T-helper 1 cell treated with Interleukin-12 subunit alpha and Interleukin-12 subunit beta and Interleukin-4 antibody, amounts not matched to agents 30 μg/mL and 1 μg/mL, for 36 hours (primary cell): Measurements from ENCODE around the gene CC2D2A.
A peak's percentile ranks its signal among the peaks of the same experiment; 100 is the strongest.

Experiments
- H3K27ac Mint-ChIP-seq: one replicate; pipeline ENCODE4 v1.8.0; 2021; ENCODE audit warnings: mild to moderate bottlenecking, mixed read lengths
- H3K27me3 Mint-ChIP-seq: one replicate; pipeline ENCODE4 v1.8.0; 2021; ENCODE audit warnings: low read depth, mixed read lengths
- H3K36me3 Mint-ChIP-seq: one replicate; pipeline ENCODE4 v1.8.0; 2021; ENCODE audit warnings: low read depth, mixed read lengths
- H3K4me1 Mint-ChIP-seq: one replicate; pipeline ENCODE4 v1.8.0; 2021; ENCODE audit warnings: low read depth, mixed read lengths
- H3K4me3 Mint-ChIP-seq: one replicate; pipeline ENCODE4 v1.8.0; 2021; ENCODE audit warnings: mild to moderate bottlenecking, moderate library complexity, mixed read lengths
- H3K9me3 Mint-ChIP-seq: one replicate; pipeline ENCODE4 v1.8.0; 2021; ENCODE audit warnings: mixed read lengths

Gene CC2D2A

GRCh38 chr4:15469402-15470127 lies at the start of gene CC2D2A:
Gene CC2D2A, plus strand, starts transcription at chr4:15469882. Its CDS starts 6,051 bp downstream, at chr4:15475933.
- Mint-ChIP-seq H3K36me3 (no peaks in the 10 kb centered on the region), H3K27ac (no peak within 1 kb of the TSS), H3K9me3 (no peaks in the 10 kb centered on the region), H3K4me1 (peaks cover 3% of the 10 kb centered on the region), H3K27me3 (no peaks in the 10 kb centered on the region), H3K4me3 (no peak within 1 kb of the TSS)

GRCh38 chr4:15420642-15421041 lies 49.0 kb upstream of the CC2D2A start:
- Mint-ChIP-seq H3K4me3 (no peak overlapping the region), H3K27me3 (no peaks in the 10 kb centered on the region), H3K27ac (no peak overlapping the region), H3K36me3 (no peaks in the 10 kb centered on the region), H3K9me3 (no peaks in the 10 kb centered on the region), H3K4me1 (peaks cover 20% of the 10 kb centered on the region)

- Mint-ChIP-seq H3K4me1 (peaks cover 20% of the 10 kb centered on the region), H3K27ac (peak overlapping the region; percentile 27), H3K4me3 (no peak overlapping the region), H3K9me3 (no peaks in the 10 kb centered on the region), H3K36me3 (no peaks in the 10 kb centered on the region), H3K27me3 (no peaks in the 10 kb centered on the region)
Observed at GRCh38 chr4:15423285-15423711, 46.4 kb upstream of the CC2D2A start.

GRCh38 chr4:15425520-15425919 lies 44.2 kb upstream of the CC2D2A start:
- H3K27ac Mint-ChIP-seq = no peak overlapping the region
- H3K4me1 Mint-ChIP-seq = peaks cover 20% of the 10 kb centered on the region
- no peaks in the 10 kb centered on the region for H3K27me3 Mint-ChIP-seq
- H3K9me3 Mint-ChIP-seq = no peaks in the 10 kb centered on the region
- no peaks in the 10 kb centered on the region for H3K36me3 Mint-ChIP-seq
- H3K4me3 Mint-ChIP-seq = no peak overlapping the region

GRCh38 chr4:15427161-15427560 lies 42.5 kb upstream of the CC2D2A start:
- H3K27me3 Mint-ChIP-seq = no peaks in the 10 kb centered on the region
- H3K4me1 Mint-ChIP-seq = peaks cover 20% of the 10 kb centered on the region
- no peaks in the 10 kb centered on the region for H3K9me3 Mint-ChIP-seq
- no peak overlapping the region for H3K4me3 Mint-ChIP-seq
- H3K27ac Mint-ChIP-seq = no peak overlapping the region
- H3K36me3 Mint-ChIP-seq = no peaks in the 10 kb centered on the region

- H3K27ac Mint-ChIP-seq = no peak within 1 kb of the TSS
- no peak within 1 kb of the TSS for H3K4me3 Mint-ChIP-seq
- H3K36me3 Mint-ChIP-seq = no peaks in the 10 kb centered on the region
- H3K4me1 Mint-ChIP-seq = peaks cover 20% of the 10 kb centered on the region
- no peaks in the 10 kb centered on the region for H3K27me3 Mint-ChIP-seq
- no peaks in the 10 kb centered on the region for H3K9me3 Mint-ChIP-seq
Observed at GRCh38 chr4:15427701-15428100, 42.0 kb upstream of the CC2D2A start, which contains the start of gene C1QTNF7. Gene C1QTNF7, plus strand, starts transcription at chr4:15428033. Its CDS starts 7,711 bp downstream, at chr4:15435744.

- H3K27ac Mint-ChIP-seq = no peak overlapping the region
- no peaks in the 10 kb centered on the region for H3K36me3 Mint-ChIP-seq
Observed at GRCh38 chr4:15428611-15429010, 41.1 kb upstream of the CC2D2A start.

GRCh38 chr4:15434091-15434490 lies 35.6 kb upstream of the CC2D2A start:
- Mint-ChIP-seq H3K36me3 (no peaks in the 10 kb centered on the region), H3K4me1 (no peaks in the 10 kb centered on the region), H3K4me3 (no peak overlapping the region), H3K27me3 (no peaks in the 10 kb centered on the region), H3K27ac (no peak overlapping the region), H3K9me3 (peaks cover 3% of the 10 kb centered on the region)

More at GRCh38 chr4:15428611-15429010, 41.1 kb upstream of the CC2D2A start:
- H3K4me1 Mint-ChIP-seq = peaks cover 17% of the 10 kb centered on the region
- no peak overlapping the region for H3K4me3 Mint-ChIP-seq
- peaks cover 3% of the 10 kb centered on the region for H3K9me3 Mint-ChIP-seq
- H3K27me3 Mint-ChIP-seq = no peaks in the 10 kb centered on the region

- no peaks in the 10 kb centered on the region for H3K36me3 Mint-ChIP-seq
- H3K9me3 Mint-ChIP-seq = peaks cover 3% of the 10 kb centered on the region
- H3K4me3 Mint-ChIP-seq = no peak overlapping the region
- no peaks in the 10 kb centered on the region for H3K27me3 Mint-ChIP-seq
- no peak overlapping the region for H3K27ac Mint-ChIP-seq
- no peaks in the 10 kb centered on the region for H3K4me1 Mint-ChIP-seq
Observed at GRCh38 chr4:15434676-15435075, 35.0 kb upstream of the CC2D2A start.

GRCh38 chr4:15436513-15436912 lies 33.2 kb upstream of the CC2D2A start:
- Mint-ChIP-seq H3K36me3 (no peaks in the 10 kb centered on the region), H3K4me1 (no peaks in the 10 kb centered on the region), H3K27me3 (no peaks in the 10 kb centered on the region), H3K27ac (no peak overlapping the region), H3K9me3 (peaks cover 3% of the 10 kb centered on the region), H3K4me3 (no peak overlapping the region)

GRCh38 chr4:15438939-15439524 lies 30.6 kb upstream of the CC2D2A start:
- Mint-ChIP-seq H3K36me3 (no peaks in the 10 kb centered on the region), H3K27ac (no peak overlapping the region), H3K27me3 (no peaks in the 10 kb centered on the region), H3K4me3 (no peak overlapping the region), H3K4me1 (no peaks in the 10 kb centered on the region), H3K9me3 (no peaks in the 10 kb centered on the region)

GRCh38 chr4:15443371-15444160 lies 26.1 kb upstream of the CC2D2A start:
- Mint-ChIP-seq H3K27me3 (no peaks in the 10 kb centered on the region), H3K4me1 (no peaks in the 10 kb centered on the region), H3K9me3 (peaks cover 3% of the 10 kb centered on the region), H3K27ac (no peak overlapping the region), H3K36me3 (no peaks in the 10 kb centered on the region), H3K4me3 (no peak overlapping the region)

GRCh38 chr4:15444276-15444675 lies 25.4 kb upstream of the CC2D2A start:
- Mint-ChIP-seq H3K27me3 (no peaks in the 10 kb centered on the region), H3K4me1 (no peaks in the 10 kb centered on the region), H3K9me3 (peaks cover 3% of the 10 kb centered on the region), H3K4me3 (no peak overlapping the region), H3K27ac (no peak overlapping the region), H3K36me3 (no peaks in the 10 kb centered on the region)

GRCh38 chr4:15444879-15445547 lies 24.7 kb upstream of the CC2D2A start:
- Mint-ChIP-seq H3K27me3 (no peaks in the 10 kb centered on the region), H3K36me3 (no peaks in the 10 kb centered on the region), H3K4me1 (no peaks in the 10 kb centered on the region), H3K9me3 (peaks cover 3% of the 10 kb centered on the region), H3K27ac (no peak overlapping the region), H3K4me3 (no peak overlapping the region)
